ENCODE measurements around the gene SFMBT1. TPM values are rescaled to one million over a fixed set of nuclear protein-coding genes. Genes with fewer than 3 reads are reported as not detected.
A peak's percentile ranks its signal among the peaks of the same experiment; 100 is the strongest.

The SFMBT1 gene
- total and polyA plus RNA-seq, 2 of the 8 experiments (the other 6 are each of a cell fraction or from before 2014, with no cell fraction given) = 8.1 to 16.8 TPM

DNA sequence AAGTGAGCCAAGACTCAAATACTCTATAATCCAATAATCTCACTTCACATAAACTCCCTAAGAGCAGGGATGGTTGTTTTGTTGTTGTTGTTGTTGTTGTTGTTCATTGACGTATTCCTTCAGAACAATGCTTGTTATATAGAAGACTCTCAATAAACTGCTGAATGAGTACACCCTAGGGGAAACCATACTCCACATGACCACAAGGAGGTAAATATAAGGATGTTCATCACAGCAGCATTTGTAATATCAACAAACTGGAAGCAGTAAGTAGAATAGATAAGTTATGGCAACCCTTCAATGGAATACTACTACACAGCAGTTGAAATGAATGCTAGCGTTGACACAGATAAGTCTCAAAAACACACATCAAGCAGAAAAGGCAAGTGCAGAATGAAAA is 86.1 kb downstream of the SFMBT1 start:
- no peak overlapping the region for H2BK5ac ChIP-seq (ENCODE audit: low read depth, low read length)
- no peak overlapping the region for H2BK20ac ChIP-seq (ENCODE audit: low read length)
- H3K4ac ChIP-seq (replicated peaks; ENCODE audit: insufficient read length, low read depth, low read length) = no peak overlapping the region
- H3K23ac ChIP-seq (ENCODE audit: insufficient read length) = no peak overlapping the region
- H3K14ac ChIP-seq (ENCODE audit: insufficient read length) = no peak overlapping the region
- ChIA-PET POLR2A (ENCODE audit: partially characterized antibody) (no interaction called here), CTCF (ENCODE audit: partially characterized antibody) (no interaction called here)
- H2AK5ac ChIP-seq (ENCODE audit: low read depth, low read length) = no peak overlapping the region
- no peak for DNase-seq (ENCODE audit: low read depth in 1 of 2, low spot score in 2 of 2)
- H4K5ac ChIP-seq (ENCODE audit: insufficient read length, low read depth, low read length) = no peak overlapping the region
- no peaks in the 10 kb centered on the region; a peak in 1 of 4 replicates for H3K79me2 ChIP-seq (ENCODE audit: control insufficient read depth in 1 of 2, insufficient read depth in 2 of 2, low read length in 2 of 2)
- H3K4me2 ChIP-seq (ENCODE audit: insufficient read depth in 1 of 2, low read depth in 2 of 2, low read length in 2 of 2) = no peak overlapping the region
- H3K27ac ChIP-seq (ENCODE audit: low read depth, low read length) = no peak overlapping the region
- no peaks in the 10 kb centered on the region for H3K4me1 ChIP-seq (replicated peaks in 1 of 4; ENCODE audit: control insufficient read depth in 3 of 4, insufficient read depth in 4 of 4, low read length in 3 of 4)
- TF ChIP-seq CTCF (IDR thresholded peaks at IDR 0.05; ENCODE audit: control extremely low read depth in 1 of 3, insufficient read depth in 1 of 3, low read depth in 1 of 3, low read length in 3 of 3) = peak in 1 of 3 experiments; percentile 5; a peak in 1 of 4 replicates
- no peak for TF ChIP-seq CEBPB (IDR thresholded peaks at IDR 0.05; ENCODE audit: low read depth, low read length)
- no peak overlapping the region for H2AFZ ChIP-seq (ENCODE audit: low read length)
- H3K9ac ChIP-seq (replicated peaks in 1 of 4; ENCODE audit: extremely low read depth in 1 of 4, low read depth in 3 of 4, low read length in 3 of 4) = no peak overlapping the region
- no peak overlapping the region for H3K18ac ChIP-seq (ENCODE audit: extremely low read depth, low read length)
- H3K4me3 ChIP-seq (ENCODE audit: extremely low read depth in 1 of 4, insufficient read depth in 2 of 4, low read depth in 3 of 4, low read length in 4 of 4) = no peak overlapping the region
- H3K79me1 ChIP-seq (ENCODE audit: low read depth, low read length) = no peaks in the 10 kb centered on the region
- 91% methylated on average over 2 of the region's 2 CpGs; no CpG with 5 or more reads in 1 of the 2 experiments for WGBS, 2 experiments (ENCODE audit: extremely low coverage in 1 of 2, insufficient coverage in 1 of 2, insufficient read length in 1 of 2, insufficient replicate concordance in 2 of 2, low coverage in 1 of 2, low lambda C conversion rate in 2 of 2, missing lambda C conversion rate in 1 of 2)
- no peak overlapping the region for H4K8ac ChIP-seq (ENCODE audit: extremely low read depth, insufficient read depth, low read length)
- H4K20me1 ChIP-seq (replicated peaks in 1 of 2; ENCODE audit: control insufficient read depth in 1 of 2, insufficient read depth in 2 of 2, low read length in 2 of 2) = no peaks in the 10 kb centered on the region
- no peak overlapping the region for H3K56ac ChIP-seq (replicated peaks; ENCODE audit: insufficient read length, low read depth, low read length)
- no peak overlapping the region for H4K91ac ChIP-seq (replicated peaks; ENCODE audit: insufficient read length, low read length)
- no peak for FAIRE-seq
- H2BK12ac ChIP-seq (ENCODE audit: low read depth, low read length) = no peak overlapping the region
- H2BK120ac ChIP-seq (replicated peaks; ENCODE audit: low read depth, low read length) = no peak overlapping the region
- H3K36me3 ChIP-seq (ENCODE audit: control insufficient read depth in 2 of 4, insufficient read depth in 4 of 4, low read length in 3 of 4) = no peaks in the 10 kb centered on the region
- H2BK15ac ChIP-seq (ENCODE audit: low read length) = no peak overlapping the region
- H3K23me2 ChIP-seq (ENCODE audit: low read depth, low read length) = no peaks in the 10 kb centered on the region
- no peaks in the 10 kb centered on the region for H3K9me3 ChIP-seq (ENCODE audit: insufficient read depth in 2 of 2, low read depth in 1 of 2, low read length in 1 of 2)
- H3K27me3 ChIP-seq (replicated peaks in 1 of 4; ENCODE audit: control insufficient read depth in 3 of 4, extremely low read depth in 1 of 4, insufficient read depth in 3 of 4, low read length in 3 of 4) = no peaks in the 10 kb centered on the region
